HG02642 (cell line): ENCODE measurements around the gene C20orf202.

Experiments used
- ATAC-seq: cut with Tn5 transposase; IDR thresholded peaks from one replicate; pipeline ENCODE4 v1.9.1; 2021; ENCODE audit warnings: mild to moderate bottlenecking; ENCODE audit not compliant: unreplicated experiment, poor library complexity

C20orf202 gene

DNA sequence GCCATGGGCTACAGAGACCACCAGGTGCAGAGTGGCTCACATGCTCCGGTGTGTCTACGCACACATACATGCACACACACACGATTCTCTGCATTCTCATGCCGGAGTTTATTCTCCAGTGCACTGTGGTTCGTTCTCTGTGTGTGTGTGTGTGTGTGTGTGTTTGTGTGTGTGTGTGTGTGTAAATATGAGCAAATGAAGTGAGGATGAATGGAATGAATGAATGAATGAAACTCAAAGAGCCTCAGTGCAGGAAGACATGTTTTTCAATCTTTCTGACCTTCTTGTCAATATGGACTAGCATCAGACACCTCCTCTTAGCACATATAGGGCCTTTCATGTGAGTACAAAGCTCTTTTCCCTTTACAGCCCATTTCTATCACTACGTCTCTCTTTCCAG lies 20.1 kb upstream of the C20orf202 start:
- ATAC-seq = no peak

DNA sequence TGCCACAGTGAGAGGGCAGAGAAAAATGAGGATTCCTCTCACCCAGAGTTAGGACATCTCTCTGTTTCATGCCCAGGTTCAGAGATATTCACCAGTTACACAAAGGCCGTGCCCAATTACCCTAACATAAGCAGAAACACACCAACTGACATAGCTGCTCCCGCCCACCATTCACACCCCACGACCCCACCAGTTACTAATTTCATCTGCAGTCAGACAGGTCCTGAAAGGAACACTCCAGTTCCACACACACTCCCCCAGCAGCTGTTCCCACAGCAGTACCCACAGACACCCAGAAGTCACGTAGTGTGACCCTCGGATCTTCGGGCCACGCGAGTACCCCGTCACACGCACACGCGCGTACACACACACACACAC lies 19.0 kb upstream of the C20orf202 start:
- ATAC-seq = no peak

DNA sequence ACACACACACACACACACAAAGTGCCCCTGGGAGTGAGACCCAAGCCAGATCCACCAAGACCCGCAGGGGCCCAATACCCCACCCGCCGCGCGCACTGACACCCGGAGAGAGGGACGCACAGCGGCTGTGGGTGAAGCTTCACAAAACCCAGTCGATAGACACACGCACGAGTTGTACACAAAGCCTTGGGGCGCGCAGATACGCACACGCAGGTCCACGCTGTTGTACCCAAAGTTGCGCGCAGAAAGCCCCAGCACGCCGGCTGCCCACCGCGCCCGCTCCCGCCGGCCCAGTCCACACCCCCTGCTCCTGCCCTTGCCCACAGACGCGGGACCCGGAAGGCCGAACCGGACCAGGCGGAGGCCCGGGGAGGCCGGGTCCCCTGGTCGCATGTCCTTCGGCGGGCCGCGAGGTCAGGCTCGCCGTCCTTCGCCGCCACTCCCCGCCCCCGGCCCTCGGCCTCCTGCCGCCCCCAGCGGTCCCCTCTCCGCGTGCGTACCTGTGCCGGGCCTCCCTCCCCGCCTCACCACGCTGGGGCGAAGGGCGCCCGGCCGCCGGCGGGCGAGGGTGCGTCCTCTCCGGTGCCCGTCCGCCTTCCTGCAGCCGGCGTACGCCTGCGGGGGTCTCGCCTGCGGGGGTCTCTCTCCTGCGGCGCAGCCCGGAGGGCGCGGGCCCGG lies 18.5 kb upstream of the C20orf202 start, which contains the start of gene TMEM74B:
Gene TMEM74B, minus strand, starts transcription at position 344 of the 678 bp plus-strand sequence. CDS start 1,180 bp downstream, outside the sequence.
- no peak for ATAC-seq

DNA sequence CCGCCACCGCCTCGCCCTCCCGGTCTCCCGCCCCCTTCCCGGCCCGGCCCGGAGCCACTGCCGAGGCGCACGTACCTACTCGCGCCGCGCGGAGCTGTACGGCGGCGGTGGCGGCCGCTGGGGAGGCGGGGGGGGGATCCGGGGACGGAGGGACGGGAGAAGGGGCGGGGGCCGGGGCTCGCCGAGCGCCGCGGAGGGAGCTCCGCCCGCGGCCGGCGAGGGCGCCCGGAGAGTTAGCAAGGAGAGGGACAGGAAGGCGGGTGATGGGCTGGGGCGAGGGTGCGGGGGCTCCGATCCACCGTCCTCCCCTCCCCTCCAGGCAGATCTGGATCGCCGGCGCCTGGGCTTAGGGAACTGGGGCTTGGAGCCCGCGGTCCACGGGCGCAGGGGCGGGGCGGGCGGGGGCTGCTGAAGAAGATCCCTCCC lies 17.9 kb upstream of the C20orf202 start:
- ATAC-seq = no peak

DNA sequence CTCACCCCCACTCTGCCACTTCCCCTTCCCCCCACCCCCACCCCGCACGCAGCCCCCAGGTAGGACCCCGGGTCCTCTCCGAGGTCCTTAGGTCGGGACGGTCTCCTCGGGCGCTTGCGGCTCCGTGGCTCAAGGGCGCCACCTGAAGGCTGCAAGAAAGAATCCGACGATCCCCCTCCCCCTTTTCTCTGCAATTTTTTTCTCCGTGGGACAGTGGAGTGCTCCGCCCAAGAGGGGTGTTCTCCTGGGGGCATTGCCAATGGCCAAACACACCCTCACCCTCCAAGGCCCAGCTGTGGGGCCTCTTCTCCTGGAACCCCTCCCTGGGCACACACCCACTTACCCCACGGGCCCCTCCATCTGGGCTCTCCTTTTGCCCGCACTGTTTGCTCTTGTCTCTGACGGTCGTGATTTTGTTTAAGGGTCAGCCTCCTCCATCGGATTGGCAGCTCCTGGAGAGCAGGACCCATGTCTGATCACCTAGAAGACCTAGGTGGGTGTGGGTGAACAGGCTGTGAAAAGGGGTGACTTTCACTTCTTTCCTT lies 17.4 kb upstream of the C20orf202 start:
- no peak for ATAC-seq

DNA sequence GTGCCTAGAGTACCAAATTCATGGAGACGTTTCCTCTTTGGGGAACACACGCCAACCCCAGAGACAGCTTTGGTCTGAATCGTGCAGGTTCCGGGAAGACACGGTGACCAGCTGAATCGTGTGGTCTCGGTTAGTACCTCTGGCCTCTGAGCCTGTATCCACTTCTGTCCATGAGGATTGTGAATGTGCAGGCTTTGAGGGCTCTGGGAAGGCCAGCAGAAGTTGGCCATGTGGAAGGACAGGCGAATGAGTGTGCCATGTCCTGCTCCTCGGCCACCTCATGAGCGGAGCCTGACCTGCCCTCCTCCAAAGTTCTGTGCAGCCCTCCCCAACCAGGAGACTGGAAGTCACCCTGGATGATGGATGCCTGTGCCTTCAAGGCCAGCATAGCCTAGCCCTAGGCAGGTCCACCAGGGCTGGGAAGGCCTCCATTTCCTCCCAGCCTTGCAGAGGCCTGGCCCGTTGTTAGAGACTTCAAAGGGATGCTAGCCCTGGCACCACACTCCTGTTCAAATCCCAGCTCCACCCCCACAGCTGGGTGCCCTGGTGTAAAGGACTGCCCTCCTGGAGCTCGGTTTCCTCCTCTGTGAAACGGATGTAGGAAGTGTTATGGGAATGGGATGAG lies 16.8 kb upstream of the C20orf202 start:
- ATAC-seq = no peak

DNA sequence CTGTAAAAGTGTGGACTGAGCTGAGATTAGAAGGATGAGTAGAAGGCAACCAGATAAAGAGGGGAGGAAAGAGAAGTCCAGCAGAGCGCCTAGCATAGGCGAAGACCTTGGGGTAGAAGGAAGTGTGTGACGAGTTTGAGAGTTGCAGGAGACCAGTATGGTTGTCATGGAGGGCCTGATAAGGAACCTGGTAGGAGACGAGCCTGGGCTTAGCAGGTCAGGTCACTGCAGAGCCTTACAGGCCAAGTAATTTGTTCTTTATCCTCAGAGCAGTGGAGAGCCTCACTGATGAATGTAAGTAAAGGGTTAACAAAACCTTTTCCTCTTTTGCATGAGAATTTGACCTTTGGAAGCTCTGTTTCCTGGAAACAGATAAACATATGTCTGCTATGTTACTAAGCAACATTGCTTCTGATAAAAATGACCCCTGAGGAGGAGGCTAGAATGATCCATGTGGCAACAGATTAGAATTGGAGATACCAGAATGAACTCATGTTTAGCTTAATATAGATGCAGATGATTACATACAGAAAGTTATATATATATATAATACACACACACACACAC lies 15.6 kb upstream of the C20orf202 start:
- no peak for ATAC-seq

DNA sequence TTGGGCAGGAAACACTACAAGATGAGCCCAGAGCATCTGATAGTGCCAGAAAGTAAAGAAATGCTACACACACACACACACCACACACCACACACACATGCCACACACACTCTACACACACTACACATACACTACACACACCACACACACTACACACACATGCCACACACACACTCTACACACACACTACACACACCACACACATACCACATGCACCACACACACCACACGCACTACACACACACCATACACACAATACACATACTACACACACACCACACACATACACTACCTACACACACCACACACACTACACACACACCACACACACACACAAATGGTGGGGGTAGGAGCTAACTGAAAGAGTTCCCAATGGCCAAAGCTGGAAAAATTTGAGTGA lies 14.9 kb upstream of the C20orf202 start:
- no peak for ATAC-seq

DNA sequence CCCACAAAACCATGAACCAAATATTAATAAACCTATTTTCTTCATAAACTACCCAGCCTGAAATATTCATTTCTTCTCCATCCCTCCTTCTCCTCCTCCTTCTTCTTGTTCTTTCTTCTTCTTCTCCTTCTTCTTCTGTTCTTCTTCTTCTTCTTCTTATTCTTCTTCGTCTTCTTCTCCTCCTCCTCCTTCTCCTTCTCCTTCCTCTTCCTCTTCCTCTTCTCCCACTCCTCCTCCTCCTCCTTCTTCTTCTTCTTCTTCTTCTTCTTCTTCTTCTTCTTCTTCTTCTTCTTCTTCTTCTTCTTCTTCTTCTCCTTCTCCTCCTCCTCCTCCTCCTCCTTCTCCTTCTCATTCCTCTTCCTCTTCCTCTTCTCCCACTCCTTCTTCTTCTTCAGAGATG lies 13.4 kb upstream of the C20orf202 start:
- no peak for ATAC-seq

DNA sequence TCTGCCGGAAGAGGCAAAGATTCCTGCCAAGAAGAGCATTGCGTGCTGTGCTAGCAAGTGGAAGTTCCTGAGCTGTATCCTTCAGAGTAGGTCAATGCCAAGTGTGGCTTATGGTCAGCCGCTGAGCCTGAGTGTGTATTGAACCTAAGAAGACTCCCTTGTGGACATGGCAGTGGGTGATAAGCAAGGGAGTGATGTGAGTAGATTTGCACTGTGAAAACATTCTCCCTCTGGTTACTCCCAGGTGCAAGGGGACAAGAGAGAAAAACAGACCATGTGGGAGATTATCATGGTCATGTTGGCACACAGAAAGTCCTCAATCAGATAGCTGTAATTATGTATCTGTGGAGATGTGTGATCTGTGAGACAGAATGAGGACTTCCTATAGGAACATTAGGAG lies 12.4 kb upstream of the C20orf202 start:
- ATAC-seq = no peak

DNA sequence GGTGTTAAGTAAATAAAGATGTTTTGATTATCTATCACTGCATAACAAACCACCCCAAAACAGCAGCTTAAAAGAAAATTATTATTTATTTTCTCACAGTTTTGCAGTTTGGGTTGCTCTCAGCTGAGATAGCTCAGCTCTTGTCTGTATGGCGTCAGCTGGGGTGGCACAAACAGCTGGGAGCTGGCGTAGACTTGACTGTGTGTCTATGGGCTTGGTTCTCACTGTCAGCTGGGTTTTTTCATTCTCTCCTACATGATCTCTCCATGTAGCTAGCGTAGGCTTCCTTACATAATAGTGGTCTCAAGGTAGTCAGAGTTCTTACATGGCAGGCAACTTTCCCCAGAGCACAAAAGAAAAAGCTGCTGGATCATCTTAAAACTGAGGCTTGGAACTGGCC lies 12.0 kb upstream of the C20orf202 start:
- no peak for ATAC-seq

DNA sequence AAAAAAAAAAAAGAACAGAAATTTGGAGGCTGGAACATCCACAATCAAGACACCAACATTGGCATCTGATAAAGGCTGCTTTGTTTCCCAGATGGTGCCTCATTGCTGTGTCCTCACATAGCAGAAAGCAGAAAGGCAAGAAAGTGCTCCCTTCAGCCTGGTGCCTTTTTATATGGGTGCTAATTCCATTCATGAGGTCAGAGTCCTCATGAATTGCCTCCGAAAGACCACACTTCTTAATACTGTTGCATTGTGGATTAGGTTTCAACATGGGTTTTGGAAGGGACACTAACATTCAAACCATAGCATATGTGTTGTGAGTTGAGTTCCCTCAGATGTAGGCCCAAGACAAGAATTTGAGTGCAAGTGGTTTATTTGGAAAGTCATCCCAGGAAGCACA lies 8.0 kb upstream of the C20orf202 start:
- ATAC-seq = no peak

DNA sequence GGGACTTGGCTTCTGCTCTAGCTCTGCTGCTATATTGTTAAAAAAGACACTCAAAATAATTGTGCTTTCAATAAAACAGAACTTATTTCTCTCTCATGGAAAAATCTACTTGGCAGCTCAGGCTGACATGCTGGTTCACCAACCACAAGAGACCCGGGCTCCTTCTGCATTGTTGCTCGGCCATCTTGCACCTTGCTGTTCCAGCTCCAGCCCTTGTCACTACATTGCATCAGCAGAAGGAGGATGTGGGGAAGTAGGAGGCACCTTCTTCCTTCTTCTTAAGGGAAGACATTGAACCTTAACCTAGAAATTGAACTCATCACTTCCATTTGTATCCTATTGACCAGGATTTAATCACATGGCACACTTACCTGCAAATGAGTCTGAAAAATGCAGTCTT lies 6.6 kb upstream of the C20orf202 start:
- ATAC-seq = no peak

DNA sequence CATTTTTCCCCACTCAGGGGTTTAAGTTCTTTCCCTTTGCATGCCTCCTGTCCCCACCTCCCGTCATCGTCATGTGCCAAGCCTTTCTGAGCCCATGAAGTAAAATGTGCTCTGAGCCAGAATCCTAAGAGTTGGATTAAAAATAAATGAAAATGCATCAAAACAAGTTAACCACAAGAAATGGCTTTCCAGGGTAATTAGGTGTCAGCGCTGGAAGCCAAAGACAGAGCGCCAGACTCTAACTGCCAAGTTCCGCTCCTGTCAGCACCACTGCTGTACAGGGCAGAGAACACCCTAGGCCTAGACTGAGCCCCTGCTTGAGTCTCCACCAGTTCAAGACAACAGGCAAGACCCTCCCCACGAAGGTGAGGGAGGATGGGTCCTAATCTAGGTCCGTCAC lies 5.5 kb upstream of the C20orf202 start:
- ATAC-seq = no peak

DNA sequence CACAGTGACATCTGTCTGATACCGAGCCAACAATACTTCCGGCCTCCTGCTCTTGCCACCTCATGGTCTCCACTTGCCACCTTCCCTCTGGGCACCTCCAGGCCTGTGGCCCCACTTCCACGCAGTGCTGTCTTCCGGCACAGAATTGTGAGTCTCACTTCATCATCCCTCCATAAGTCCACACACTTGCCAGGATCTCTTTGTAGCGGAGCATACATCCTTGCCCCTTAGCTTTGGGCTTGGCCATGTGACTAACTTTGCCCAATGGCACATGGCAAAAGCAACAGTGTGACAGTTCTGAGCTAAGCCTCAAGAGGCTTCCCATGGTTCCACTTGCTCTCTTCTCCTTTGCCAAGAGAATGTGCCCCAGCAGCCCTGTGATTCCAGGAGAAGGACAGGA lies 4.5 kb upstream of the C20orf202 start:
- no peak for ATAC-seq

DNA sequence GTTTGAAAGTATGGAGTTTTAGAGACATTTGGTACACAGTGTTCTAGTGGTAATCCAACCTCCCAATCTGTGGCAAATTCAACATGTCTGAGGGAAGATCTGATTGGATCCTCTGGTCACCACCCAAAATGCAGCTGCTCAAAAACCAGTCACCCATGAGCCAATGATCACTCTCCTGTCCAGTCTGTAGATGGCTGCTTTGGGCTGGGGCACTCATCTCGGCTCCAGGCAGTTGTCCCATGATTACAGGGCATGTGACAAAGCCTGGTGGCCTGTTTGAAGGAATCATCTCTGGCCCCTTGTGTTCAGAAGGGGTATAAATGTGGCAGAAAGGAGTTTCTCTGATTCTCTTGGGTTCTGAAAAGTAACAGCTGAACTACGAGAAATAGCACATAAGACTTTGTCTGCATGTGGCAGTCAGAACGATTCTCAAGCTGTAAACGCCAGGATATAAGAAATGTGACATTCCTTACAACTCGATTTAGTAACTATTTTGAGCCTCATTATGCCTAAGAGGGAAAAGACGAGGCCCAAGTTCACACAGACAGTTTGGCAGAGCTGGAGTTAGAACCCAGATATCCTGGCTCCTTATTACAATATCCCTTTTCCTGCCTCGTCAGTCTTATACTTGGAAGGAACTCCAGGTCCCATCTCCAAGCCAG lies 3.9 kb upstream of the C20orf202 start:
- ATAC-seq = no peak

DNA sequence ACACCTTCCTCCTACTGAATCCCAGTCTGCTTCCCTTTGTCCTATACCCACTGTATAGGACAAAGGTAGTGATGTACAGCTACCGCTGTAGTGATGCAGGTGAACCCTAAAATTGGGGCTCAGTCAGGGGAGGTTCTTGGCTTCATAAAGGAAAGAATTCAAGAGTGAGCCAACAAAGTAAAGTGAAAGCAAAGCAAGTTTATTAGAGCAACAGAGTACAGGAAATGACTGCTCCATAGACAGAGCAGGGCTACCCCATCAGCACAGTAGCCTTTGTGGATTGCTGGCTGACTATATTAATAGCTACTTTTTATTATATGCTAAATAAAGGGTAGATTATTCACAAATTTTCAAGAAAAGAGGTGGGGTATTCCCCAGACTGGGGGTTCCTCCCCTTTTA lies 3.3 kb upstream of the C20orf202 start:
- ATAC-seq = no peak

DNA sequence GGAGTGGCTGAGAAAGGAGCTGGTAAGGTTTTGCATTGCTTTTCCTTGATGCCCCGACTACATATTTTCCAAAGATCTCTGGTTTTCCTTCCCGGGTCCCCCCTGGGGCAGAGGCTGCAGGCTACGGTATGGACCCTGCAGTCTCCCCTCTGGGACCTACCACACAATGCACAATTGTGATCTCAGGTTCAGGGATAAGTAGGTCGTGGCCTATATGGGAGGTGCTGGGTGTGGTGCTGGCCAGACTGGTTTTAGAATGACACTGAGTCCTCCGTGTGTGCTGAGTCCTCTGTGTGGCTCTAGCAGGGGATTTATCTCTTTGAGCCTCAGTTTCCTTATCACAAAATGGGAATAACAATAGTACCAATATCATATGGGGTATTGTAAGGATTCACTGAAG lies 376 bp downstream of the C20orf202 start:
- no peak for ATAC-seq

DNA sequence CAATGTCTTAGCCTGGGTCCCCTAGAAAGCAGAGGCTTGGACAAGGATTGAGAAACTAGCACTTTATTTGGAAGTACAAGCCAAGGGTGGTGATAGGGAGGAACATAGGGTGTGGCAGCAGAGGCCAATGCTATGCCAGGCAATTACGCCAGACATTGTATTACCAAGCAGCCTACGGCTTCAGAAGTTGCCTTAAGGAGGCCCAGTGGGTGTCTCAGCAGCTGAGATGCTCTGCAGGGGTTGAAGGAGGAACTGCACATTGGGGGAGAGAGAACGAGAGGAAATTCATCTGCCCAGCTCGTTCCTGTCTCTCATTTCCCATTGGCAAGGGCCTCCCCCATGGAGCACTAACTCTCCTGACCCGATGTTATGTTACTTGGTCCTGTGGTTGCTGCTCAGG lies 859 bp downstream of the C20orf202 start:
- no peak for ATAC-seq

DNA sequence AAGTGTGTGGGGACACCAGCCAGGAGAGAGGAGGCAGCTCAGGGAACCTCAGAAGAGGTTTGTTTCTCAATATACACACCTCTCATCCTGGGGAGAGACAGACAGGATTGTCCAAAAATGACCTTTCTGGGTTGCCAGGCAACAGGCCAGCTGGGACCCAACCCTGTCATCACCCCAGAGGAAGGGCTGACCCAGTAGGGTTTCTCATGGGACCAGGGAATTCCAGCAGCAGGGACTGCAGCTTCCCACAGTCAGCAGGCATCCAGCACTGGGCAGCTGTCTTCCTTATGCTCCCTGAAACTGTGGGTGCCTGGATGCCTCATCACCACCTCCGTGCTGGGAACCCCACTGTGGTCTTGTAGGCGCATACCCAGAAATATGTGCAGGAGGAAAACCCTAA lies 1.3 kb downstream of the C20orf202 start:
- ATAC-seq = no peak

DNA sequence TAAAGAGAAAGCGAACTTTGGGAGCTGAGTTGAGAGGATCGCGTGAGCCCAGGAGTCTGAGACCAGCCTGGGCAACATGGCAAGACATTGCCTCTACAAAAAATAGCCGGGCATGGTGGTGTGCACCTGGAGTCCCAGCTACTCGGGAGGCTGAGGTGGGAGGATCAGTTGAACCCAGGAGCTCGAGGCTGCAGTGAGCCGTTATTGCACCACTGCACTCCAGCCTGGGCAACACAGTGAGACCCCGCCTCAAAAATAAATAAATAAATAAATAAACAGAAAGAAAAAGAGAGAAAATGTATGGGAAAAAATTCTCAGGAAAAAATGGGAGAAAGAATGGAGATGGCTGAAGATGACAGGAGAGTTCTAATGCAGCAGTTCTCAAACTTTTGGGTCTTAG lies 2.5 kb downstream of the C20orf202 start:
- no peak for ATAC-seq
